NCI-H748 (cell line): ENCODE measurements around the gene NUP210.

Experiments used
- DNase-seq: peaks from one replicate; lab custom pipeline; 2025; ENCODE audit not compliant: unreplicated experiment; lab: John Stamatoyannopoulos, UW

The NUP210 gene

GRCh38 chr3:13407926-13408325, 12.2 kb downstream of the NUP210 start:
- no peak for DNase-seq

GRCh38 chr3:13407475-13407874, 12.6 kb downstream of the NUP210 start:
- no peak for DNase-seq

DNA sequence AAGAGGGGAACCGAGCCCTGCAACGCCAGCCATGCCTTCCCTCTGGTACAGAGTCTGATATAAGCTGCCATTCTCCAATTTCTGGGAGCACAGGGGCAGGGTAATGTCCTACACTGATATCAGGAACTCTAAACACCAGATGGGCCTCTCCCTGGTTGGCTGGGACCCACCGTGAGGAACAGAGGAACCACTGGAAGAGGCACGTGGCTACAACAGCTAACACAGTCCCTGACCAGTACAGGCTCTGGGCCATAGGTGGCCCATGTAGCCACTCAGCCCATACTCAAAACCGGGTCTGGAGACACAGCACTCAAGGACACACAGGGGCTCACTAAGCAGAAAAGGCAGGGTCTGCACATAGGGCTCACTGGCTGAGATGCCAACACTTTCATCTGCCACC, 13.9 kb downstream of the NUP210 start:
- no peak for DNase-seq

DNA sequence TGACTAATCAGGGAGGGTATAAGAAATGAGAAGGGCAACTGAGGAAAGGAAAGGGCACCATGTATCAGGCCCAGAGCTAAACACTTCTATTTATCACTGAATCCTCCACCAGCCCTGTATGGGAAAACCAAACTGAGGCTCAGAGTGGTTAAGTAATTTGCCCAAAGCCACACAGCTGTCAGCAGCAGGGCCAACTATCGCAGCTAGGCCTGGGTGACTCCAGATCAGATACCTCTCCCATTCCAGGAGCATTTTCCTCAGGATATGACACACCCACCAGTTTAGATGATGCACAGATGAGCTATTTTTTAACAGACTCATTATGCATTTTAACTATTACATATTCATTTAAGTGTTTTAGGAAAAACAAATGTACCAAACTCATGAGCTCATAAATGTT, 14.5 kb downstream of the NUP210 start:
- DNase-seq, result no peak

GRCh38 chr3:13404626-13405452, 15.3 kb downstream of the NUP210 start:
- DNase-seq, result no peak

GRCh38 chr3:13403847-13404246, 16.3 kb downstream of the NUP210 start:
- no peak for DNase-seq

DNA sequence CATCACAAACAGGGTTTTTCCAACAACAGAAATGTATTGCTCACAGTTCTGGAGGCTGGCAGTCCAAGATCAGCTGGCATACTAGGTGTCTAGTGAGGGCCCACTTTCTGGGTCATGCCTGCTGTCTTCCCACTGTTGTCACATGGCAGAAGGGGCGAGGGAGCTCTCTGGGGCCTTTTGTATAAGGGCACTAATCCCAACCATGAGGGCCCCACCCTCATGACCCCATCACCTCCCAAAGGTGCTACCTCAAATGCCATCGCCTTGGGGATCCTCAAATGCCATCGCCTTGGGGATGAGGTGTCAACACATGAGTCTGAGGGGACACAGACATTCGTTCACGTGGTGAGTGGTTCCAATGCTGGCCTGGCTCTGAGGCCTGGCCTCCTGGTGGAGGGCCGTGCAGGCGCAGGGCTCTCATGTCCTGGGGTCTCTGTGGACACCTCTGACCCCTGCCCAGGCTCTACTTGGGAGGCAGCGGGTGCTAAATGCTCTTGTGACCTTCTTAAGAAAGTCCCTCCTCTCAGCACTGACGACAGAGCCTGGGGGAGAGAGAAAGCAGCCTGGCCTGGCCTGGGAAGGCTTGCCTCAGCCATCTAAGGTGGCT, 16.8 kb downstream of the NUP210 start:
- no peak for DNase-seq

DNA sequence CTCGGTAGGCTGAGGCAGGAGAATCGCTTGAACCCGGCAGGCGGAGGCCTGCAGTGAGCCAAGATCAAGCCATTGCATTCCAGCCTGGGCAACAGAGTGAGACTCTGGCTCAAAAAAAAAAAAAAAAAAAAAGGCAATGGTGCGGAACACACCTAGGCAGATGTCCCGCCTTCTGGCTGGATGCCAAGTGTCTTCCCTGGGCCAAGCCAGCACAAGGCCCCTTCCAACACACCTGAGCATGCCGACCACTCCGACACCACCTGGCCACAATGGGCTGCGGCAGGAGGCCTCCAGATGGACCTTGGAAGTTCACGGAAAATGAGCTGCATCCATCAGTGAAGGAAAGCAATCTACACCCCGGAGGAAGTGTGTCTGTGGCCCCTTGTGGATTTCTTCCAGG, 19.0 kb downstream of the NUP210 start:
- DNase-seq, result peak; percentile 78

- no peak for DNase-seq
Observed at GRCh38 chr3:13400114-13400673, 19.9 kb downstream of the NUP210 start.

- no peak for DNase-seq
Observed at GRCh38 chr3:13399603-13400002, 20.5 kb downstream of the NUP210 start.

GRCh38 chr3:13397316-13397715, 22.8 kb downstream of the NUP210 start:
- no peak for DNase-seq

GRCh38 chr3:13394363-13394762, 25.8 kb downstream of the NUP210 start:
- no peak for DNase-seq

- DNase-seq, result no peak
Observed at GRCh38 chr3:13393427-13394360, 26.4 kb downstream of the NUP210 start.

GRCh38 chr3:13391308-13391707, 28.8 kb downstream of the NUP210 start:
- no peak for DNase-seq

DNA sequence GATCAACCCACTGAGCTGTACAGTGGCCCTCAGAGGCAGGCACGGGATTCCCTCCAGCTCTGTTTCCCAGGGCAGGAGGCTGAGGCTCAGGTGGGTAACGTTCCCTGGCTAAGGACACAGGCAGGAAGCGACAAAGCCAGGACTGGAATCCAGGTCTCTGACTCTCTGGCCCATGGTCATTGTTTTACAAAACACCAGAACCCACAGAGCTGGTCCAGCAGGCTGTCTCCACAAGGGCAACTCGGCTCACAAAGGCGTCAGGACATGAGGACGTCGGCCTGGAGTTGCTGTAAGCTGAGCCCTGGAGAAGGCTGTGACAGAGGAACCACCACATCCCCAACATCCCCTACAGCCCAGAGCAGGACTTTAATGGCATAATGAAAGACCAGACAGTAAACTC, 30.7 kb downstream of the NUP210 start:
- DNase-seq, result no peak

DNA sequence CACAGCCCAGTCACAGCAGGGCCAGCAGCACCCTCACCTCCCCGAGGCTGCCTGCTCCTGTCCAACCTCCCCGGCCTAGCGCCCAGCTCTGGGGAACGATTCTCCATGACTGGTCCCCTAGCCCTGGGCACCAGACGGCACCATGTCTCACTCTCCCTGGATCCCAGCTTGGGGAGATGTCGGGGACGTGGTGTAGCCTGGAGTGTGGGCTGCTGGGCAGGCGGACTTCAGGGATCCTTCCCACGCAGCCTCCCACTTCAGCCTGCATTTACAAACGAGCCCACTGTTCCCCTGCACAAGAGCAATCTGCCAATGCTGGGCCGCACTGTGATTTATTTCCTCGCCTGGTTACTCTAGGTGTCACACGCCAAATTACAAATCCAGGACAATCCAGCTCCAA, 31.3 kb downstream of the NUP210 start:
- no peak for DNase-seq

DNA sequence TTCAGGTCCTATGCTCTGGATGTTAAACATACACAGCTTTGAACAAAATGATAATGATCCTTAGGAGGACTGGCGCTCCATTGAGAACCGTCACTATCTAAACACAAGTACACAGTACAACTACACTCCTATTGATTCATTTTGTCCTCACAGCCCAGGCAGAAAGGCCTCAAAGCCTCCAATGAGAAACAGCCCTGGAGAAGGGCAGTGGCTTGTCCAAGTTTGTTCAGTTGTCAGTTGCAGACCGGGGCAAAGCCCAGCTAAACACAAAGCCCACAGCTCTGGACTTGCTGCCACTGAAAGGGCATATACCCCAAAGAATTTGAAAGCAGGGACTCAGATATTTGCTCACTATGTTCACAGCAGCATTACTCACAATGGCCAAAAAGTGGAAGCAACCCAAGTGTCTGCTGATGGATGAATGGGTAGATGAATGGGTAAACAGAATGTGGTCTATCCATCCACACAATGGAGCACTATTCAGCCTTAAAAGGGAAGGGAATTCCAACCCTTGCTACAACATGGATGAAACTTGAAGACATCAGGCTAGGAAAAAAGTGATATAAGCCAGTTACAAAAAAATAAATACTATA, 34.7 kb downstream of the NUP210 start:
- no peak for DNase-seq

GRCh38 chr3:13380971-13381370, 39.2 kb downstream of the NUP210 start:
- no peak for DNase-seq

GRCh38 chr3:13379201-13379830, 40.8 kb downstream of the NUP210 start:
- no peak for DNase-seq

DNA sequence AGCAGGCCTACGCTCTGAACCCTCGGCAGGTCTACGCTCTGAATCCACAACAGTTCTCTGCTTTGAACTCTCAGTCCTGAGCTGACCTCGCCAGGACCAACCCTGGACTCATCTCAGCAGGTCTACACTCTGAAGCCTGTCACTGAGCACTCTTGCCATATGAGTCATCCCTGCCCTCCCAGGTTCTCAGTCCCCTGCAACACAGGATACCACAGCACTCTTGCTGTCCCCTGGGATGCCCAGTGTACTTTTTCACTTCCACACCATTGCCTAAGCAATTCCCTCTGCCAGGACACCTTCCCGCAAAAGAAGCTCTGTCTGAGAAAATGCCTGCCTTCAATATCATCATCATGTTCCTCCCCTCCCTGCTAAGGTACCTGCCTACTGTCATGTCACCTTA, 42.0 kb downstream of the NUP210 start:
- DNase-seq, result no peak
